Embryonic facial prominence (tissue), 1 donor: Measurements from ENCODE around the gene BCAT1.

Source experiments
- DNase-seq: peaks from one replicate; pipeline ENCODE4 v3.0.0-alpha.2; 2016; ENCODE audit errors: extremely low spot score

Gene BCAT1

DNA sequence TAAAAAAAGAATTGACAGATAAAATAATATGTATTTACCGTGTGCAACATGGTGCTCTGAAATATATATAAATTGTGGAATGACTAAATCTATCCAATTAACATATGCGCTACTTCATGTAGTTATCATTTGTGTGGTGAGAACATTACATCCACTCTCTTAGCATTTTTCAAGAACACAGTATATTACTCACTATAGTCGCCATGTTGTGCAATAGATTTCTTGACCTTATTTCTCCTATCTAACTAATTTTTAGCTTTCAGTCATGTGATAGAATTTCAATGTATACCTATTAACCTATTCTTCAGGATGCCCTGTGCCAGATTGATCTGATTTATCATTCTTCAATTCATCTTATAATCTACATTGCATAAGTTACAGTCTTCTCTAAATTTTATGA, 178.6 kb downstream of the BCAT1 start:
- no peak for DNase-seq

DNA sequence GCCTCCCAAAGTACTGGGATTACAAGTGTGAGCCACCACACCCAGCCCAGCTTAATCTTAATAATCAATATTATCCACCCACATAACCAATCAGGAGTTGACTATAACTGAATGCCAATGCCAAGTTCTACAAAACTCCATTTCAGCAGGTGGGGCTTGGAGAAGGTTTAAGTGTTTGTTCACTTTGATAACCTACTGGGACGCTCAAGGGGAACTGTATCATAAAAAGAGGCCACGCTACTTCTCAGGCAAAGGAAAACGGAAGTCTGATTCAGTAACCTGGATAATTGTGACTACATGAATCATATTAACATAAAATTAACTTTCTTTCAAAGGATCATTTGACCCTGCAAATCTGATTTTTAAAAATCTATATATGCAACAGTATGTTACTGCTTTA, 179.2 kb downstream of the BCAT1 start:
- no peak for DNase-seq

DNA sequence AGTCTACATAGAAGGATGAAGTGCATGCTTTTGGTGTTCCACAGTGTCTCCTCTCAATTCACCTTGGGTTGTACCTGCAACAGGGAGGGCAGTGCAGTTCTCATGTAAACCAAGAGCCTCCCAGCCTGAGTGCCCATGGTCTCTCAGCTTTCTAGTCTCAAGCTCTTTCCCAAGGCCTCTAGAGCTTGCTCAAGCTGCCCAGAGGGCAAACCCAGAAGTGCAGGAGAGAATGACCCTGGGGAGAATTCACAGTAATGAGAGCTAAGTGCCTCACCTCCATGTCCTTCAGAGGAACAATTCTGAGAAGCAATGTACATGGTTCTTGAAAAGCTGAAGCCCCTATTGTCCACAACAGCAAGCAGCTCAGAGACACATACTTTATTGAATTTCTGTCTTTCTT, 180.5 kb downstream of the BCAT1 start:
- no peak for DNase-seq

DNA sequence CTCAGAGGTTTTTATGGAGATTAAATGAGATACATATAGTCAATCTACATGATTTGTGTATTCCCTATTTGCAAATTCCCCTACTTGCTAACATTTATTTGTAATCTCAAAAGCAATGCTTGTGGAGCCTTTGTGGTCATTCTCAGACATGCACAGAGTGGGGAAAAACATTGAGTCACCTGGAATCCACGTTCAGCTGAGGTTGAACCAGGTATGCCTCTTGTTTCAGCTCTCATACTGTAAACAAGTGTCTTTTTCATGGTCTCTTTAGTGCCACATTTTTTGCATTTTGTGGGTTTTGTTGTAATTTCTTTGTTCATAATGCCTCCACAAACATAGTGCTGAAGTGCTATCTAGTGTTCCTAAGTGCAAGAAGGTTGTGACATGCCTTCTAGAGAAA, 181.9 kb downstream of the BCAT1 start:
- DNase-seq: no peak

DNA sequence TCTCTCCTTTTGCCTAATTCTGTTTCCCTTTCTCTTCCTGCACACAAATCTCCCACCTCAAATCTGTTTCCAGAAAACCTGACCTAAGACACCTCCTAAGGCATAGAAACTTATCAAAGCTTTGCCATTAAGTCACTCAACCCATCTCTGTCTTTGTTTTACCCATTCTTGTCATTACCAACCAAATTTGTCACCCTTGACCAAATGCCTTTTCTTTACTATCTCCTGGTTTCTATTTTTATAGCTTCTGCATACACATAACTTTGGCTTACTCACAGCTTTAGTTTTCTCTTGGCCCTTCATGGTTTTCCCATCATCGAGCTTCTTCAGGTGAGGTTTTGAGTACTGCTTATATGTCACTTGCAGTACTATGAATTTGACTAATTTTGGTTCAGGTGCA, 184.2 kb downstream of the BCAT1 start:
- no peak for DNase-seq

DNA sequence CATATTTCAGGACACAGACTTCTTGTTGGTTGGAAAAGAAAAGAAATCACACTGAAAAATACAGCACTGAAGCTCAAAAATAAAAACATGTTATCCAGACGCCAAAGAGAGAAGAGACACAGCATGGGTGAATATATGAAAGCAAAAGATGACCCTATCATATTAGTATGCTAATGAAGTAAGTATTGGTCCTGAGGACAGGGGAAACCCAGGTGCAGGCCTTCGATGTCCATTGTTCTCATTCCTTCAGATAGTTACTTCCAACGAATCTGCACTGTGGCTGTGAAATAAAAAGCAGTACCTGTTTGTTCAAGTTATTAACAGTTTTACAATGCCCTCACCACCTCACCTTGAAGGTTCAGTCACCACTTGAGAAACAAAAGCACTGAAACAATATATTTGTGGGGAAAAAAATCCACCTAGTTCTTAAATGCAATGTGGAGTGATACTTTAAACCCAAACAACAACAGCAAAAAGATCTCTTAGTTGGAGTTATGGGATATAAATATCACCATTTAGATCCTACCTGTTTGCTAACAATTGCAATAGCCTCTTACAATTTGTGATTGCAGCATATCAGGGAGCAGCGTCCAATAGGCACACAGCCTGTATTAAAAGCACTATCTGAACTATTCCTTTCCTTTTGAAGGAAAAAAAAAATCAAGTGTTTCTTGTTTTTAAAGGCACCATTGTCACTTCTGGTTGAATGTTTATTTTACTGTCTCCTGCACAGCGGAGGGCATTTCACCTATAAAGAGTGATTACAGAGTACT, 188.1 kb downstream of the BCAT1 start:
- no peak for DNase-seq

DNA sequence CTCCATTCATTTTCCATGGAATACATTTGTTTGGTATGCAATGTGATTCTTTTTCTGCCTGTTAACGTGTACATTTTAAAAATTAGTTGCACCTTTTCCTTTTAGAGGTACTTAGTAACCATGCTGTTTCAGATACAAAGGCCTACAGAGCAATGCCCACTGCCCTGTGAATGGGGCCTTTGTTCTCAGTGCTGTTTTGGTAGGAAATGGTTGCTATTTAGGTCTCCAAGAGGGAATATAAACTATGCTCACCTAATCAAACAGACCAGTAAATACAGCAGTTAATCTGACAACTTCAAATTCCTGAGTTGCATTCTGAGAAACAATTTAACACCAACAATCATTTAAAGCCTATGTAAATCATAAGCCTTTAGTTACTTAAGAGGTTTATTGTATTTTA, 188.7 kb downstream of the BCAT1 start:
- no peak for DNase-seq
